Transverse colon (tissue), 3 donors: ENCODE measurements around the gene CHST15.

Experiments
- EP300 ChIP-seq: sonication (generic); formaldehyde crosslinking; IDR thresholded peaks from one replicate; pipeline ENCODE4 v1.6.1; 2017; ENCODE audit warnings: antibody characterized with exemption, low read depth
- POLR2A ChIP-seq: fragments of 450-650 bp; IDR thresholded peaks from one replicate; pipeline ENCODE4 v1.6.1; 2016; ENCODE audit warnings: antibody characterized with exemption, mild to moderate bottlenecking, moderate library complexity
- TF ChIP-seq, protein P1 (sequence below), 5 experiments: fragments of 200-600 bp in 3 of 5; fragments of 450-650 bp in 2 of 5; sonication (generic) in 3 of 5; IDR thresholded peaks; 1 replicate in 2 of 5; 2 replicates in 3 of 5; pipeline ENCODE4 v1.5.1; 2016 to 2017; ENCODE audit warnings: antibody characterized with exemption in 5 of 5, inconsistent platforms in 3 of 5, mild to moderate bottlenecking in 2 of 5, moderate library complexity in 1 of 5

GRCh38 chr10:124045801-124046355 lies 47.5 kb downstream of the CHST15 start:
- TF ChIP-seq POLR2A, result no peak
- TF ChIP-seq, protein P1, sequence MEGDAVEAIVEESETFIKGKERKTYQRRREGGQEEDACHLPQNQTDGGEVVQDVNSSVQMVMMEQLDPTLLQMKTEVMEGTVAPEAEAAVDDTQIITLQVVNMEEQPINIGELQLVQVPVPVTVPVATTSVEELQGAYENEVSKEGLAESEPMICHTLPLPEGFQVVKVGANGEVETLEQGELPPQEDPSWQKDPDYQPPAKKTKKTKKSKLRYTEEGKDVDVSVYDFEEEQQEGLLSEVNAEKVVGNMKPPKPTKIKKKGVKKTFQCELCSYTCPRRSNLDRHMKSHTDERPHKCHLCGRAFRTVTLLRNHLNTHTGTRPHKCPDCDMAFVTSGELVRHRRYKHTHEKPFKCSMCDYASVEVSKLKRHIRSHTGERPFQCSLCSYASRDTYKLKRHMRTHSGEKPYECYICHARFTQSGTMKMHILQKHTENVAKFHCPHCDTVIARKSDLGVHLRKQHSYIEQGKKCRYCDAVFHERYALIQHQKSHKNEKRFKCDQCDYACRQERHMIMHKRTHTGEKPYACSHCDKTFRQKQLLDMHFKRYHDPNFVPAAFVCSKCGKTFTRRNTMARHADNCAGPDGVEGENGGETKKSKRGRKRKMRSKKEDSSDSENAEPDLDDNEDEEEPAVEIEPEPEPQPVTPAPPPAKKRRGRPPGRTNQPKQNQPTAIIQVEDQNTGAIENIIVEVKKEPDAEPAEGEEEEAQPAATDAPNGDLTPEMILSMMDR (IDR thresholded peaks at IDR 0.05), result no peak
- TF ChIP-seq EP300, result no peak
